ENCODE measurements around the gene DZANK1.

DNA sequence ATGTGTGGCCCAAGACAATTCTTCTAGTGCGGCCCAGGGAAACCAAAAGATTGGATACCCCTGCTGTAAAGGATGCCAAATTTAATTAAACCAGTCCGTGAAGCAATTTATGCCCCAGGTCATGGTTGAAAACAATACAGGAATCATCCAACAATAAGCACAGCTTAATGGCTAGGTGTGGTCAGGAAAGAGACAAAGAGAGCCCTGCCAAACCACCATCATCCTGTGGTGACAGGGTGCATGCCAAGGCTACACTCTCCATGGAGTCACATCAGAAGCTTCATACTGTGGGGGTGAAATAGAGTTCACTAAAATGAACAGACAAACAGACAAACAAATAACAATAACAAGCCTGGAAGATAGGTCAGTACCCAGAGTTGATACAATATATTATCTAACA, 62.7 kb downstream of the DZANK1 start:
- no peak for TF ChIP-seq POLR2A (IDR thresholded peaks at IDR 0.05; ENCODE audit: low read depth, low read length)
- no peak for TF ChIP-seq TAF1 (IDR thresholded peaks at IDR 0.05; ENCODE audit: low read depth, low read length)
- TF ChIP-seq PAX5 (IDR thresholded peaks at IDR 0.05; ENCODE audit: insufficient read depth, low read length, severe bottlenecking), result no peak
